Myocyte (in vitro differentiated cells): ENCODE measurements around the gene DELE1. TPM values are rescaled to one million over a fixed set of nuclear protein-coding genes. Genes with fewer than 3 reads are reported as not detected.

ENCODE experiments used
- DNase-seq: peaks from one replicate; pipeline ENCODE4 v3.0.0-alpha.2; 2012; ENCODE audit warnings: low read depth
- polyA plus RNA-seq: library from polyadenylated mRNA; unstranded; fragments of >200 nt; gene quantifications from one replicate; pipeline ENCODE4 v1.2.1, GENCODE V29; 2012; ENCODE audit warnings: missing spikeins
- total RNA-seq: library from RNA; depleted of rRNA; stranded (reverse); fragments of >200 nt; gene quantifications from 2 replicates; pipeline ENCODE4 v1.2.3, GENCODE V29; 2014

Gene DELE1
- 65.0 and 71.5 TPM in 2 replicates for total RNA-seq
- 52.6 TPM for polyA plus RNA-seq

GRCh38 chr5:141923448-141924313 lies at the start of gene DELE1:
TSS of gene DELE1 (plus strand) at chr5:141923871. CDS start at chr5:141923942, 71 bp downstream.
- DNase-seq, result peak; percentile 95

- DNase-seq, result no peak
Measured at GRCh38 chr5:141873933-141874261, 49.8 kb upstream of the DELE1 start.

- DNase-seq, result no peak
Measured at GRCh38 chr5:141874262-141874964, 49.3 kb upstream of the DELE1 start.

GRCh38 chr5:141875022-141875740 lies 48.5 kb upstream of the DELE1 start:
- no peak for DNase-seq

- no peak for DNase-seq
Measured at GRCh38 chr5:141875795-141876627, 47.7 kb upstream of the DELE1 start.

GRCh38 chr5:141876628-141877355 lies 46.9 kb upstream of the DELE1 start:
- DNase-seq, result no peak

GRCh38 chr5:141877356-141878185 lies 46.1 kb upstream of the DELE1 start:
- DNase-seq, result no peak

- DNase-seq, result peak; percentile 41
Measured at GRCh38 chr5:141878186-141878710, 45.4 kb upstream of the DELE1 start, which contains the start of gene PCDH1. TSS of gene PCDH1 (minus strand) at chr5:141878410. CDS start at chr5:141878262, 148 bp downstream.

- peak; percentile 98 for DNase-seq
Measured at GRCh38 chr5:141878711-141879425, 44.8 kb upstream of the DELE1 start.

- no peak for DNase-seq
Measured at GRCh38 chr5:141879426-141879759, 44.3 kb upstream of the DELE1 start.

GRCh38 chr5:141879941-141880738 lies 43.5 kb upstream of the DELE1 start:
- DNase-seq, result no peak

- DNase-seq, result no peak
Measured at GRCh38 chr5:141880961-141881801, 42.5 kb upstream of the DELE1 start.

- DNase-seq, result no peak
Measured at GRCh38 chr5:141881886-141882285, 41.8 kb upstream of the DELE1 start.

GRCh38 chr5:141882594-141883183 lies 41.0 kb upstream of the DELE1 start:
- no peak for DNase-seq

- DNase-seq, result peak; percentile 49
Measured at GRCh38 chr5:141883184-141883891, 40.3 kb upstream of the DELE1 start.

- DNase-seq, result no peak
Measured at GRCh38 chr5:141883892-141884318, 39.8 kb upstream of the DELE1 start.
